ENCODE data around the gene DNM3. TPM values are rescaled to one million over a fixed set of nuclear protein-coding genes. Genes with fewer than 3 reads are reported as not detected.

The DNM3 gene
- total RNA-seq, 2 experiments from 2014 or later, result 1.6 to 1.8 TPM

DNA sequence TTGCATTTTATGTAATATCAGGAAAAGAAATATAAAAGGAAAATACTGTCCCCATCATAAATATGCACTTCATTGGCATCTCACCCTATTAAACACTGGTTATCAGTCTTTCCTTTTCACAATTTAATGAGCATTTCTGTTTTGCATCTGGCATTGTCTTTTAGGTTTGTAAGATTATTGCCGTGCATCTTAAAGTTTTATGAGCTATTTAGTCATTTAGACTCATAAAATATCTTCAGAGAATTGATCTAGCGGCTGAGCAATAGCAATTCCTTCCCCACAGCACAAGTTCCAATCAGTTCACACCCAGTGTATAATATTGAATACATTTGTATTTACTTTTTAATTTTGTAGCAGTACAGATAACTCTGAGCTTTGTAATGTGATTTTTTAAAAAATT lies 466.8 kb downstream of the DNM3 start:
- Mint-ChIP-seq H3K27ac (no peak overlapping the region), H3K4me3 (no peak overlapping the region), H3K36me3 (ENCODE audit: low read depth) (no peaks in the 10 kb centered on the region), H3K27me3 (no peaks in the 10 kb centered on the region), H3K4me1 (ENCODE audit: low read depth) (no peaks in the 10 kb centered on the region), H3K9me3 (no peaks in the 10 kb centered on the region)
- Histone ChIP-seq H3K4me1 (ENCODE audit: insufficient read depth, low read length) (no peaks in the 10 kb centered on the region), H3K9me3 (ENCODE audit: control insufficient read depth in 1 of 2, insufficient read depth in 1 of 2, low read length in 2 of 2) (no peaks in the 10 kb centered on the region), H3K36me3 (ENCODE audit: insufficient read depth, low read length) (no peaks in the 10 kb centered on the region), H3K27ac (ENCODE audit: low read depth in 1 of 2, low read length in 2 of 2) (no peak overlapping the region), H3K4me3 (ENCODE audit: low read length) (no peak overlapping the region), H3K27me3 (ENCODE audit: control insufficient read depth in 1 of 2, insufficient read depth in 2 of 2, low read length in 2 of 2) (no peaks in the 10 kb centered on the region)
- TF ChIP-seq, protein P1, sequence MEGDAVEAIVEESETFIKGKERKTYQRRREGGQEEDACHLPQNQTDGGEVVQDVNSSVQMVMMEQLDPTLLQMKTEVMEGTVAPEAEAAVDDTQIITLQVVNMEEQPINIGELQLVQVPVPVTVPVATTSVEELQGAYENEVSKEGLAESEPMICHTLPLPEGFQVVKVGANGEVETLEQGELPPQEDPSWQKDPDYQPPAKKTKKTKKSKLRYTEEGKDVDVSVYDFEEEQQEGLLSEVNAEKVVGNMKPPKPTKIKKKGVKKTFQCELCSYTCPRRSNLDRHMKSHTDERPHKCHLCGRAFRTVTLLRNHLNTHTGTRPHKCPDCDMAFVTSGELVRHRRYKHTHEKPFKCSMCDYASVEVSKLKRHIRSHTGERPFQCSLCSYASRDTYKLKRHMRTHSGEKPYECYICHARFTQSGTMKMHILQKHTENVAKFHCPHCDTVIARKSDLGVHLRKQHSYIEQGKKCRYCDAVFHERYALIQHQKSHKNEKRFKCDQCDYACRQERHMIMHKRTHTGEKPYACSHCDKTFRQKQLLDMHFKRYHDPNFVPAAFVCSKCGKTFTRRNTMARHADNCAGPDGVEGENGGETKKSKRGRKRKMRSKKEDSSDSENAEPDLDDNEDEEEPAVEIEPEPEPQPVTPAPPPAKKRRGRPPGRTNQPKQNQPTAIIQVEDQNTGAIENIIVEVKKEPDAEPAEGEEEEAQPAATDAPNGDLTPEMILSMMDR (IDR thresholded peaks at IDR 0.05), result no peak
- DNase-seq (no peak), ATAC-seq (ENCODE audit: poor library complexity) (no peak)
- intact Hi-C loops (cut with DNase I, micrococcal nuclease), result no loop called here
- ChIA-PET CTCF (no interaction called here), POLR2A (no interaction called here)

DNA sequence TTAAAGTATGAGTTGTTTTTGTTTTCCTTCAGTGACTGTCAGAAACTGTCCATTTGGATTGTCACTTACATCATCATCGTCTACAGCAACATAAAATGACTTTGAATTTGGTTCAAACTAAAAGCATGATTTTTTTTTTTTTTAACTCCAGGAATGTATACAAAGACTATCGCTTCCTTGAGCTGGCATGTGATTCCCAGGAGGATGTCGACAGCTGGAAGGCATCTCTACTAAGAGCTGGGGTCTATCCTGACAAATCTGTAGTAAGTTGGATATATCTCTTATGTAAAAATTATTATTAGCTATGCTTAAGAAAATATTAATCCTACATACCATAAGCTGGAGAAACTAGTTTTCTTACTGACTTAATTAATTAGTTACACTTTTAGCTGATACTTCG lies 467.3 kb downstream of the DNM3 start:
- H3K4me3 ChIP-seq (ENCODE audit: low read length), result no peak overlapping the region
- Mint-ChIP-seq H3K36me3 (ENCODE audit: low read depth) (no peaks in the 10 kb centered on the region), H3K9me3 (no peaks in the 10 kb centered on the region), H3K4me3 (no peak overlapping the region), H3K27ac (no peak overlapping the region), H3K27me3 (no peaks in the 10 kb centered on the region), H3K4me1 (ENCODE audit: low read depth) (no peaks in the 10 kb centered on the region)
- H3K27me3 ChIP-seq (ENCODE audit: control insufficient read depth in 1 of 2, insufficient read depth in 2 of 2, low read length in 2 of 2), result no peaks in the 10 kb centered on the region
- no peak for DNase-seq
- H3K9me3 ChIP-seq (ENCODE audit: control insufficient read depth in 1 of 2, insufficient read depth in 1 of 2, low read length in 2 of 2), result no peaks in the 10 kb centered on the region
- no peaks in the 10 kb centered on the region for H3K4me1 ChIP-seq (ENCODE audit: insufficient read depth, low read length)
- no peaks in the 10 kb centered on the region for H3K36me3 ChIP-seq (ENCODE audit: insufficient read depth, low read length)
- ATAC-seq (ENCODE audit: poor library complexity), result no peak
- TF ChIP-seq, protein P1 (IDR thresholded peaks at IDR 0.05), result no peak
- POLR2A ChIA-PET, result no interaction called here
- H3K27ac ChIP-seq (ENCODE audit: low read depth in 1 of 2, low read length in 2 of 2), result no peak overlapping the region
- CTCF ChIA-PET, result no interaction called here
- intact Hi-C loops (cut with DNase I, micrococcal nuclease), result no loop called here

DNA sequence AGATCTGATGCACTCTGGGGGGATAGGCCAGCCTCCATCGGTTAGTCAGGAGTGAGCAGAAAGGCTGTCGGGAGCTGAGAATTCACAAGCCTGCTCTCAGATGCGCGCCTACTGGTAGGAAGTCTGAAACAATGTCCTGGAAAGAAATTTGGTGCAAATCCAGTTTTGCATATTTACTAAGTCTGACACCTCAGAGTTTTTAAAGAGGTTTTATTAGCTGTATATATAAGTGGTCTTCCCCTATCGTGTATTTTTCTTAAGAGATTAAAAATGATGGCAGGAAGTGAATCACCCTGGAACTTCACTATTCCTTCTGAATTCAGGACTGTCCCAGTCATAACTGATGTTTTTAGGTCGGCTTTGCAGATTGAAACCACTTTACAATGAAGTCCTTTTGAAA lies 479.4 kb downstream of the DNM3 start:
- Histone ChIP-seq H3K9me3 (ENCODE audit: control insufficient read depth in 1 of 2, insufficient read depth in 1 of 2, low read length in 2 of 2) (no peaks in the 10 kb centered on the region), H3K4me3 (ENCODE audit: low read length) (no peak overlapping the region), H3K36me3 (ENCODE audit: insufficient read depth, low read length) (no peaks in the 10 kb centered on the region), H3K4me1 (ENCODE audit: insufficient read depth, low read length) (no peaks in the 10 kb centered on the region), H3K27me3 (ENCODE audit: control insufficient read depth in 1 of 2, insufficient read depth in 2 of 2, low read length in 2 of 2) (no peaks in the 10 kb centered on the region), H3K27ac (ENCODE audit: low read depth in 1 of 2, low read length in 2 of 2) (no peak overlapping the region)
- no peak for ATAC-seq (ENCODE audit: poor library complexity)
- intact Hi-C loops (cut with DNase I, micrococcal nuclease), result no loop called here
- peaks cover 2% of the 10 kb centered on the region for H3K9me3 Mint-ChIP-seq
- H3K4me3 Mint-ChIP-seq, result no peak overlapping the region
- TF ChIP-seq, protein P1 (IDR thresholded peaks at IDR 0.05), result no peak
- ChIA-PET CTCF (no interaction called here), POLR2A (interaction anchor here (0.6 to 1.0 kb wide), 2 partner anchors 38 to 74 kb away, joined by 3 to 4 read pairs; no protein-coding TSS in a partner anchor)
- H3K27me3 Mint-ChIP-seq, result no peaks in the 10 kb centered on the region
- H3K4me1 Mint-ChIP-seq (ENCODE audit: low read depth), result no peaks in the 10 kb centered on the region
- no peaks in the 10 kb centered on the region for H3K36me3 Mint-ChIP-seq (ENCODE audit: low read depth)
- no peak overlapping the region for H3K27ac Mint-ChIP-seq
- DNase-seq, result no peak

Data from CD4-positive, alpha-beta T cell (primary cell).